Activated T-helper 1 cell treated with anti-CD3 and anti-CD28 coated beads, Interleukin-2, amount 50 U/mL, for 16 hours (primary cell): ENCODE data around the gene APBA2.

Source experiments
- DNase-seq, 2 donors: peaks; one replicate each; pipeline ENCODE4 v3.0.0-alpha.2; 2020; ENCODE audit warnings: low read depth in 1 of 2, low spot score in 1 of 2

Gene APBA2

GRCh38 chr15:28955160-28955992, 69.6 kb downstream of the APBA2 start:
- DNase-seq = no peak

GRCh38 chr15:28955993-28956421, 70.2 kb downstream of the APBA2 start:
- DNase-seq = no peak

GRCh38 chr15:28956491-28956890, 70.7 kb downstream of the APBA2 start:
- DNase-seq = no peak

GRCh38 chr15:28957606-28958498, 72.1 kb downstream of the APBA2 start:
- no peak for DNase-seq

- DNase-seq = no peak
These were observed 73.6 kb downstream of the APBA2 start for GRCh38 chr15:28959326-28959725.

- no peak for DNase-seq
These were observed 75.2 kb downstream of the APBA2 start for GRCh38 chr15:28960979-28961378.

GRCh38 chr15:28961391-28961790, 75.6 kb downstream of the APBA2 start:
- DNase-seq = no peak

- DNase-seq = no peak
These were observed 77.3 kb downstream of the APBA2 start for GRCh38 chr15:28962851-28963710.

- no peak for DNase-seq
These were observed 77.9 kb downstream of the APBA2 start for GRCh38 chr15:28963711-28964081.

- no peak for DNase-seq
These were observed 78.3 kb downstream of the APBA2 start for GRCh38 chr15:28964098-28964497.

GRCh38 chr15:28967066-28967465, 81.3 kb downstream of the APBA2 start:
- DNase-seq = no peak

- no peak for DNase-seq
These were observed 82.2 kb downstream of the APBA2 start for GRCh38 chr15:28967990-28968389.

GRCh38 chr15:28969511-28970085, 83.8 kb downstream of the APBA2 start:
- DNase-seq = no peak

- DNase-seq = no peak
These were observed 88.4 kb downstream of the APBA2 start for GRCh38 chr15:28974142-28974541.

- DNase-seq = peak; percentile 32 to 50
These were observed 90.0 kb downstream of the APBA2 start for GRCh38 chr15:28975766-28976179.

- DNase-seq = no peak
These were observed 91.7 kb downstream of the APBA2 start for GRCh38 chr15:28977377-28978010.

- no peak for DNase-seq
These were observed 92.2 kb downstream of the APBA2 start for GRCh38 chr15:28978011-28978378.

- no peak for DNase-seq
These were observed 92.9 kb downstream of the APBA2 start for GRCh38 chr15:28978661-28979060.

- no peak for DNase-seq
These were observed 93.6 kb downstream of the APBA2 start for GRCh38 chr15:28979208-28979841.
